HG02610 (cell line): ENCODE results near the gene TRAIP.
A peak's percentile ranks its signal among the peaks of the same experiment; 100 is the strongest.
"Not testable (repeated sequence)": the region's sequence is repeated elsewhere in the genome, so short reads cannot be mapped to it uniquely, and the experiment has no call there.

Experiments
- ATAC-seq: cut with Tn5 transposase; IDR thresholded peaks from one replicate; pipeline ENCODE4 v1.9.1; 2021; ENCODE audit warnings: mild to moderate bottlenecking, moderate library complexity; ENCODE audit not compliant: unreplicated experiment

TRAIP gene

GRCh38 chr3:49793486-49794085 is 62.8 kb downstream of the TRAIP start:
- ATAC-seq = no peak

GRCh38 chr3:49792371-49793150 is 63.8 kb downstream of the TRAIP start:
- no peak for ATAC-seq

GRCh38 chr3:49791571-49791970 is 64.8 kb downstream of the TRAIP start:
- ATAC-seq = no peak

- ATAC-seq = no peak
Observed at GRCh38 chr3:49790626-49791411, 65.5 kb downstream of the TRAIP start.

- ATAC-seq = no peak
Observed at GRCh38 chr3:49788056-49788455, 68.3 kb downstream of the TRAIP start.

GRCh38 chr3:49787536-49787935 is 68.8 kb downstream of the TRAIP start:
- no peak for ATAC-seq

- ATAC-seq = no peak
Observed at GRCh38 chr3:49787182-49787464, 69.2 kb downstream of the TRAIP start.

GRCh38 chr3:49786357-49787181 is 69.8 kb downstream of the TRAIP start, which contains the start of gene IP6K1:
IP6K1 (minus strand) TSS chr3:49786542; CDS start chr3:49748040, 38,502 bp downstream.
- peak; percentile 99 for ATAC-seq

GRCh38 chr3:49785565-49786356 is 70.6 kb downstream of the TRAIP start:
- peak; percentile 31 for ATAC-seq

GRCh38 chr3:49782277-49782676 is 74.1 kb downstream of the TRAIP start:
- not testable (repeated sequence) for ATAC-seq

GRCh38 chr3:49781415-49782199 is 74.8 kb downstream of the TRAIP start:
- no peak for ATAC-seq

- ATAC-seq = not testable (repeated sequence)
Observed at GRCh38 chr3:49780975-49781365, 75.4 kb downstream of the TRAIP start.

- no peak for ATAC-seq
Observed at GRCh38 chr3:49780080-49780974, 76.0 kb downstream of the TRAIP start.

- ATAC-seq = no peak
Observed at GRCh38 chr3:49779358-49780079, 76.8 kb downstream of the TRAIP start.
